GM18517 (cell line): ENCODE results near the gene MSRB2.

Experiments
- ATAC-seq: cut with Tn5 transposase; IDR thresholded peaks from one replicate; pipeline ENCODE4 v1.9.1; 2021; ENCODE audit warnings: mild to moderate bottlenecking, moderate library complexity; ENCODE audit not compliant: unreplicated experiment

The MSRB2 gene

DNA sequence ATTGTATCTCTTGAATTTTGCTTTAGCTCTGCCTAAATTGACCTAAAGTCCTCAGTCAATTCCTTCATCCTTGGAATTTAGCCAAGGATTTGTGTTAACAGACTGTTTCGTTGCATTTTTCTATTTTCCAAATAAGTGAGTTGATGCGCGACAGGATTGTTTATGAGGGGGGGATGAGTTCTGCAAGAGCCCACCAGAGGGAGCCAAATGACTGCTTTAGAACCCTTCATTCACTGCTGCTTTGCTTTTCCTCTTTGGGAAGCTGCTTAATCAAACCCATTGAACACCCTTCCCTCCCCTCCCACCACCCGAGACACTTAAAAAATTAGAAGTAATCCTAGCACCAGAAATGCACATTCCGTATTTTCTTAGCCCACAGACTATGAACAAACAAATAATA is 63.0 kb downstream of the MSRB2 start:
- ATAC-seq = no peak

DNA sequence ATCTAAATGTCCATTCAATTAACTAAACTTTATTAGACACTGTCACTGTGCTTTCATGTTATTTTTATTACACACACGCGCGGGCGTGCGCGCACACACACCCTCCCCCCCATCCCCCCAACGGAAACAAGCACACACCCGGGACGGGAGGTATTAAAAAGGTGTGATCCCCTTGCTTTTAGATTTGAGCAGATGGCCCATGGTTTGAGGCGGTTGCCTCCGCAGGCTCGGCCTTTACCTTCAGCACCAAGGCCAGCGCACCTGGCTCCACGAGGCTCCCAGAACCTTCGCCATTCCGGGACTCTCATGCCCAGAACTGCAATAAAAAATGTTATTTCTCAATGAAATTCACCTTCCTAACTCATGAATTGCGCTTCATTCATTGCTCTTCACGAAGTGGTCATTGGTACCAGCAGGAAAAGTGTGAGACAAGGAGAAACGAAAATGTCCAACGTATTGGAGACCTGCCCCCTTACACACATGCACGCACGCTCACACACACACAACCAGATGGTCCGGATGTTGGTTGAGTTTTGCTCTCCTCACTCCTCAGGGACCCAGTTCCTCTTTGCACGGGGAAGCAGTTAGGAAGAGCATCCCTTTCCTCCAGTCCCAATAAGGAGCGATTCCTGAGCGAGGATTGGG is 76.0 kb downstream of the MSRB2 start:
- no peak for ATAC-seq
